GM23248 (cell line): Measurements from ENCODE around the gene PHRF1. TPM values are rescaled to one million over a fixed set of nuclear protein-coding genes. Genes with fewer than 3 reads are reported as not detected.

Experiments used
- DNase-seq: peaks from one replicate; pipeline ENCODE4 v3.0.0-alpha.2; 2015
- H2AFZ ChIP-seq: fragments of 200-600 bp; sonication (generic); 2 replicates; pipeline ENCODE4 v1.6.1; 2016; ENCODE audit warnings: antibody characterized with exemption
- H3F3A ChIP-seq: fragments of 200-600 bp; sonication (generic); 2 replicates; pipeline ENCODE4 v1.6.1; 2016; ENCODE audit warnings: mild to moderate bottlenecking, antibody characterized with exemption, mixed run types; ENCODE audit not compliant: insufficient read depth
- H3K27ac ChIP-seq: fragments of 200-600 bp; sonication (generic); 2 replicates; pipeline ENCODE4 v1.5.1; 2016; ENCODE audit warnings: mild to moderate bottlenecking
- H3K27me3 ChIP-seq: fragments of 200-600 bp; sonication (generic); replicated peaks from 2 replicates; pipeline ENCODE4 v1.6.1; 2016; ENCODE audit warnings: mild to moderate bottlenecking; ENCODE audit not compliant: insufficient read depth
- H3K36me3 ChIP-seq: fragments of 200-600 bp; sonication (generic); 2 replicates; pipeline ENCODE4 v1.6.1; 2016; ENCODE audit warnings: low read depth, mild to moderate bottlenecking
- H3K4me1 ChIP-seq: fragments of 200-600 bp; sonication (generic); 2 replicates; pipeline ENCODE4 v1.6.1; 2016; ENCODE audit warnings: mild to moderate bottlenecking; ENCODE audit not compliant: insufficient read depth
- H3K4me2 ChIP-seq: fragments of 200-600 bp; sonication (generic); one replicate; pipeline ENCODE4 v1.6.1; 2016; ENCODE audit warnings: mild to moderate bottlenecking; ENCODE audit not compliant: unreplicated experiment
- H3K4me3 ChIP-seq: fragments of 200-600 bp; sonication (generic); 2 replicates; pipeline ENCODE4 v1.5.1; 2016; ENCODE audit warnings: mild to moderate bottlenecking
- H3K79me2 ChIP-seq: fragments of 200-600 bp; sonication (generic); 2 replicates; pipeline ENCODE4 v1.6.1; 2016; ENCODE audit warnings: mild to moderate bottlenecking; ENCODE audit not compliant: insufficient read depth
- H3K9ac ChIP-seq: fragments of 200-600 bp; sonication (generic); 2 replicates; pipeline ENCODE4 v1.6.1; 2016; ENCODE audit warnings: mild to moderate bottlenecking
- H3K9me2 ChIP-seq: fragments of 200-600 bp; sonication (generic); 2 replicates; pipeline ENCODE4 v1.6.1; 2016; ENCODE audit warnings: mixed run types, mild to moderate bottlenecking, moderate library complexity; ENCODE audit not compliant: insufficient read depth
- H3K9me3 ChIP-seq: fragments of 200-600 bp; sonication (generic); one replicate; pipeline ENCODE4 v1.6.1; 2017; ENCODE audit warnings: low read depth
- H4K20me1 ChIP-seq: fragments of 200-600 bp; sonication (generic); 2 replicates; pipeline ENCODE4 v1.6.0; 2016; ENCODE audit not compliant: insufficient read depth
- EZH2 ChIP-seq: fragments of 200-600 bp; sonication (generic); IDR thresholded peaks from 2 replicates; pipeline ENCODE4 v1.6.1; 2018; ENCODE audit warnings: antibody characterized with exemption, mild to moderate bottlenecking; ENCODE audit not compliant: insufficient read depth, poor library complexity, severe bottlenecking
- EZH2phosphoT487 ChIP-seq: fragments of 200-600 bp; sonication (generic); IDR thresholded peaks from 2 replicates; pipeline ENCODE4 v1.6.1; 2018; ENCODE audit warnings: antibody characterized with exemption, moderate library complexity, mild to moderate bottlenecking, low read depth; ENCODE audit not compliant: insufficient read depth
- WGBS, 2 experiments: methylation state at CpG; one replicate each; pipeline ENCODE4 v1.1.6; 2015 to 2017; ENCODE audit warnings: low lambda C conversion rate in 2 of 2, low coverage in 1 of 2; ENCODE audit errors: missing lambda C conversion rate in 2 of 2; 5-methylcytosine and 5-hydroxymethylcytosine counted together
- in situ Hi-C: fragments of 300-500 bp; cut with MboI; formaldehyde crosslinking; loops from 2 replicates; pipeline ENCODE4 v1.15.0; 2020
- polyA plus RNA-seq: library from polyadenylated mRNA; unstranded; fragments of >200 nt; fragmentation: Nextera tagmentation; extraction: Ambion mirVana; gene quantifications from 2 replicates; pipeline ENCODE4 v1.2.1, GENCODE V29; 2016
- total RNA-seq: library from RNA; depleted of rRNA; stranded (reverse); fragments of >200 nt; shearing (Covaris generic); gene quantifications from 2 replicates; pipeline ENCODE4 v1.2.3, GENCODE V29; 2014

Gene PHRF1
- total and polyA plus RNA-seq, 2 experiments from 2014 or later, result 10.9 to 27.7 TPM

- Histone ChIP-seq H2AFZ (peak overlapping the region; percentile 66; the same call in 1 of the 2 replicates), H3K9me2 (no peaks in the 10 kb centered on the region), H3K4me1 (no peaks in the 10 kb centered on the region), H3K79me2 (no peaks in the 10 kb centered on the region), H3K36me3 (no peaks in the 10 kb centered on the region; the same call in 1 of the 2 replicates), H3K4me2 (peak overlapping the region; percentile 84), H3K9me3 (no peaks in the 10 kb centered on the region), H4K20me1 (no peaks in the 10 kb centered on the region), H3K27ac (peak overlapping the region; percentile 82; the same call in 1 of the 2 replicates), H3K9ac (peak overlapping the region; percentile 86; the same call in 1 of the 2 replicates), H3F3A (peaks cover 7% of the 10 kb centered on the region; the same call in 1 of the 2 replicates), H3K4me3 (peak overlapping the region; percentile 88), H3K27me3 (no peaks in the 10 kb centered on the region)
- WGBS, 2 experiments, result 79 to 83% methylated on average over 39 of the region's 39 CpGs
- TF ChIP-seq EZH2, result no peak
- TF ChIP-seq EZH2phosphoT487, result no peak
- no peak for DNase-seq
- in situ Hi-C loops, result no loop called here
Observed at GRCh38 chr11:616320-617198, 40.3 kb downstream of the PHRF1 start.

GRCh38 chr11:617199-617911 lies 41.1 kb downstream of the PHRF1 start:
- Histone ChIP-seq H3K36me3 (no peaks in the 10 kb centered on the region; the same call in 1 of the 2 replicates), H3K4me2 (no peak overlapping the region), H3K27me3 (no peaks in the 10 kb centered on the region), H2AFZ (no peak overlapping the region), H3K27ac (no peak overlapping the region), H3K9me3 (no peaks in the 10 kb centered on the region), H4K20me1 (no peaks in the 10 kb centered on the region), H3F3A (peaks cover 1% of the 10 kb centered on the region; the same call in 1 of the 2 replicates), H3K79me2 (no peaks in the 10 kb centered on the region), H3K9me2 (no peaks in the 10 kb centered on the region), H3K4me3 (no peak overlapping the region), H3K9ac (no peak overlapping the region), H3K4me1 (no peaks in the 10 kb centered on the region)
- in situ Hi-C loops, result no loop called here
- 83 to 91% methylated on average over 10 to 57 of the region's 57 CpGs for WGBS, 2 experiments
- DNase-seq, result no peak
- TF ChIP-seq EZH2phosphoT487 (no peak), EZH2 (no peak)

DNA sequence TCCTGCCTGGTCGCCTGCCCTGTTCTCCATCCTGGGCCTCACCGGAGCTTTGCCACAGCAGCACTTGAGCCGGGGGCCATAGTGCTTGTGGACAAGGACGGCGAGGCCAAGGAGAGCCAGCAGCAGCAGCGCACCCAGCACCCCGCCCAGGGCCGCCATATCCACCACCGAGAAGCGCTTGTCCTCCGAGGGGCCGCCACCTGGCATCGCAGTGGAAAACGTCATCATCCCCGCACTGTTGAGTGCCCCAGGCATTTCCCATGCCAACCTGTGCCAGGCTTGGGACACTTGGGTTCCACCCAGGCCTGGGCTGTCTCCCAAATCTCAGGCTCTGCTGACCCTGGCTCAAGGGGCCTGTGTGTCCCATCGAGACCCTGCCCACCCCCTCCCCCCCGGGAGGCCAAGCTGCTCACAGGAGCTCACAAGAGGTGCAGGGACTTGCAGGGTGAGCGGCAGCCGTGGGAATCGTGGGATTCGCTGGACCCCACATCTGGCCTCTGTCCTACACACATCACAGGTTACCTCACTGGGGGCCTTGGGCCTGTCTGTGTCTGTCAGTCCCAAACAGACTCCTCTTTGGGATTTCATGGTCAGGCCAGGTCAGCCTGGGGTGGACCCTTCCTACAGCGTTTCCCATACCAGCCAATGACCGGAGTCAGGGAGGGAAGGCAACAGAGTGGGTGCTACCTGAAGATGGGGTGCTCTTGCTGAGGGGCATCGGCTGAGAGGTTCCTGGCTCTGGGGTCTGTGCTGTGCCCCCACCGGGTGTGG lies 41.8 kb downstream of the PHRF1 start:
- Histone ChIP-seq H3K9me3 (no peaks in the 10 kb centered on the region), H3K79me2 (no peaks in the 10 kb centered on the region), H3K36me3 (no peaks in the 10 kb centered on the region; the same call in 1 of the 2 replicates), H3K4me3 (no peak overlapping the region), H2AFZ (no peak overlapping the region), H3K4me1 (no peaks in the 10 kb centered on the region), H3K4me2 (no peak overlapping the region), H3F3A (no peaks in the 10 kb centered on the region), H3K27me3 (no peaks in the 10 kb centered on the region), H3K27ac (no peak overlapping the region), H3K9ac (no peak overlapping the region), H3K9me2 (no peaks in the 10 kb centered on the region), H4K20me1 (no peaks in the 10 kb centered on the region)
- no peak for TF ChIP-seq EZH2phosphoT487
- no peak for TF ChIP-seq EZH2
- no peak for DNase-seq
- in situ Hi-C loops, result no loop called here
- WGBS, 2 experiments, result 87 to 89% methylated on average over 24 to 25 of the region's 25 CpGs
